HCT116 (cell line): ENCODE measurements around the gene PCDHGB2. TPM values are rescaled to one million over a fixed set of nuclear protein-coding genes. Genes with fewer than 3 reads are reported as not detected.

Source experiments
- ATAC-seq: fragments of 200-7000 bp; cut with Tn5 transposase; 2 replicates; pipeline ENCODE4 v1.9.1; 2020; ENCODE audit warnings: mild to moderate bottlenecking, moderate library complexity
- BruUV-seq: library from RNA; stranded (reverse); fragments of 400-500 nt; replicated peaks from 2 replicates; lab custom pipeline; 2021; lab: Mats Ljungman, UMichigan
- CTCF ChIA-PET: fragments of 300-600 bp; sonication (Branson Sonifier 250); formaldehyde crosslinking; loops from one replicate; lab custom pipeline; 2021; ENCODE audit warnings: antibody characterized with exemption; lab: Charles Lee
- POLR2A ChIA-PET: fragments of 300-600, 350-600 bp; sonication (Branson Sonifier 250); formaldehyde crosslinking; loops from one replicate; lab custom pipeline; 2021; ENCODE audit warnings: antibody characterized with exemption; lab: Charles Lee
- RAD21 ChIA-PET, 2 experiments: fragments of 300-600 bp; sonication (Branson Sonifier 250); formaldehyde crosslinking; loops; one replicate each; lab custom pipeline; 2023; ENCODE audit warnings: low total read pairs in 2 of 2; ENCODE audit not compliant: uncharacterized antibody in 2 of 2, unreplicated experiment in 2 of 2, low non-redundant PET in 1 of 2; lab: Charles Lee
- DNase-seq: peaks from one replicate; pipeline ENCODE4 v3.0.0-alpha.2; 2010; ENCODE audit warnings: low read depth, low spot score
- H2AFZ ChIP-seq: fragments of 200-600 bp; shearing (Covaris generic), sonication (generic); 2 replicates; pipeline ENCODE4 v1.6.1; 2017; ENCODE audit warnings: low read depth, mixed run types, mixed read lengths, antibody characterized with exemption, low read length; ENCODE audit not compliant: poor library complexity, severe bottlenecking
- H3K27ac ChIP-seq: 2 replicates; pipeline ENCODE4 v1.5.1; 2012; ENCODE audit warnings: low read depth, low read length
- H3K27me3 ChIP-seq: fragments of 200-600 bp; sonication (generic); 2 replicates; pipeline ENCODE4 v1.6.1; 2016; ENCODE audit warnings: mixed run types, low read length, mixed read lengths; ENCODE audit not compliant: insufficient read depth
- H3K36me3 ChIP-seq, 2 experiments: fragments of 200-500 bp in 1 of 2; fragments of 200-600 bp in 1 of 2; sonication (Bioruptor generic) in 1 of 2; sonication (generic) in 1 of 2; 2 replicates each; pipeline versions ENCODE4 v1.5.1 to v1.6.1; 2014 to 2016; ENCODE audit warnings: low read length in 2 of 2, inconsistent platforms in 1 of 2, mixed read lengths in 1 of 2, mixed run types in 1 of 2; ENCODE audit not compliant: insufficient read depth in 2 of 2, control insufficient read depth in 1 of 2
- H3K4me1 ChIP-seq, 2 experiments: fragments of 200-600 bp in 1 of 2; sonication (generic) in 1 of 2; 2 replicates each; pipeline versions ENCODE4 v1.5.1 to v1.6.1; 2012 to 2017; ENCODE audit warnings: low read length in 2 of 2, inconsistent platforms in 1 of 2, mild to moderate bottlenecking in 1 of 2, mixed read lengths in 1 of 2, mixed run types in 1 of 2, moderate library complexity in 1 of 2; ENCODE audit not compliant: insufficient read depth in 2 of 2, control insufficient read depth in 1 of 2
- H3K4me2 ChIP-seq: fragments of 200-600 bp; sonication (generic); 2 replicates; pipeline ENCODE4 v1.6.1; 2017; ENCODE audit warnings: mixed run types, low read length, mixed read lengths
- H3K4me3 ChIP-seq, 2 experiments: fragments of 200-600 bp in 1 of 2; sonication (generic) in 1 of 2; replicated peaks in 1 of 2; 2 replicates each; pipeline ENCODE4 v1.5.1; 2011 to 2016; ENCODE audit warnings: low read length in 2 of 2, control low read depth in 1 of 2, low read depth in 1 of 2, mild to moderate bottlenecking in 1 of 2, mixed read lengths in 1 of 2, mixed run types in 1 of 2
- H3K79me2 ChIP-seq: fragments of 200-600 bp; sonication (generic); 2 replicates; pipeline ENCODE4 v1.6.1; 2017; ENCODE audit warnings: mild to moderate bottlenecking, mixed run types, low read length, moderate library complexity, mixed read lengths; ENCODE audit not compliant: insufficient read depth
- H3K9ac ChIP-seq: fragments of 200-600 bp; sonication (generic); 2 replicates; pipeline ENCODE4 v1.6.1; 2016; ENCODE audit warnings: low read length, mixed read lengths
- H3K9me2 ChIP-seq: fragments of 200-600 bp; sonication (generic), shearing (Covaris generic); 2 replicates; pipeline ENCODE4 v1.6.1; 2017; ENCODE audit warnings: mixed run types, mild to moderate bottlenecking, moderate library complexity; ENCODE audit not compliant: insufficient read depth
- H3K9me3 ChIP-seq, 2 experiments: fragments of 200-500 bp in 1 of 2; fragments of 200-600 bp in 1 of 2; sonication (Bioruptor generic) in 1 of 2; sonication (generic) in 1 of 2; 2 replicates each; pipeline ENCODE4 v1.6.1; 2014 to 2017; ENCODE audit warnings: low read length in 2 of 2, mixed read lengths in 2 of 2, inconsistent platforms in 1 of 2, low read depth in 1 of 2, mild to moderate bottlenecking in 1 of 2, mixed run types in 1 of 2, moderate library complexity in 1 of 2; ENCODE audit not compliant: control insufficient read depth in 1 of 2, insufficient read depth in 1 of 2
- H4K20me1 ChIP-seq: fragments of 200-600 bp; sonication (generic), shearing (Covaris generic); 2 replicates; pipeline ENCODE4 v1.6.1; 2017; ENCODE audit warnings: mixed run types, mild to moderate bottlenecking, moderate library complexity; ENCODE audit not compliant: insufficient read depth
- CBX3 ChIP-seq: IDR thresholded peaks from 2 replicates; pipeline ENCODE4 v1.6.1; 2012; ENCODE audit warnings: low read depth
- CEBPB ChIP-seq: IDR thresholded peaks from 2 replicates; pipeline ENCODE4 v1.6.1; 2012; ENCODE audit warnings: low read depth
- EGR1 ChIP-seq: IDR thresholded peaks from 2 replicates; pipeline ENCODE4 v1.6.1; 2012; ENCODE audit warnings: low read depth
- ELF1 ChIP-seq: IDR thresholded peaks from 2 replicates; pipeline ENCODE4 v1.6.1; 2012; ENCODE audit warnings: low read depth, borderline replicate concordance
- EZH2 ChIP-seq: fragments of 200-600 bp; sonication (generic); IDR thresholded peaks from 2 replicates; pipeline ENCODE4 v1.6.1; 2017; ENCODE audit warnings: antibody characterized with exemption, mixed run types
- EZH2phosphoT487 ChIP-seq: fragments of 200-600 bp; IDR thresholded peaks from 2 replicates; pipeline ENCODE4 v1.6.1; 2018; ENCODE audit warnings: antibody characterized with exemption, borderline replicate concordance
- FOSL1 ChIP-seq: IDR thresholded peaks from 2 replicates; pipeline ENCODE4 v1.6.1; 2012; ENCODE audit warnings: low read depth
- JUND ChIP-seq: IDR thresholded peaks from 2 replicates; pipeline ENCODE4 v1.6.1; 2012
- POLR2A ChIP-seq: IDR thresholded peaks from 2 replicates; pipeline ENCODE4 v1.7.0; 2011; ENCODE audit warnings: borderline replicate concordance; ENCODE audit not compliant: insufficient read depth, insufficient read length; ENCODE audit errors: extremely low read depth
- POLR2AphosphoS5 ChIP-seq: IDR thresholded peaks from 2 replicates; pipeline ENCODE4 v1.6.1; 2011; ENCODE audit warnings: mild to moderate bottlenecking, low read depth, low read length, moderate library complexity
- RAD21 ChIP-seq: IDR thresholded peaks from 2 replicates; pipeline ENCODE4 v1.6.1; 2012; ENCODE audit warnings: low read depth, mild to moderate bottlenecking
- SRF ChIP-seq: IDR thresholded peaks from 2 replicates; pipeline ENCODE4 v1.6.1; 2012; ENCODE audit warnings: low read depth
- TCF7L2 ChIP-seq: IDR thresholded peaks from 2 replicates; pipeline ENCODE4 v1.7.0; 2011; ENCODE audit warnings: borderline replicate concordance, inconsistent platforms; ENCODE audit not compliant: insufficient read depth, insufficient read length; ENCODE audit errors: extremely low read depth
- YY1 ChIP-seq: IDR thresholded peaks from 2 replicates; pipeline ENCODE4 v1.6.1; 2011; ENCODE audit warnings: low read length, low read depth, moderate library complexity, mild to moderate bottlenecking; ENCODE audit not compliant: insufficient replicate concordance; ENCODE audit errors: extremely low read depth
- ZFX ChIP-seq: fragments of 450-650 bp; IDR thresholded peaks from 2 replicates; pipeline ENCODE4 v1.6.1; 2017
- ZNF274 ChIP-seq: fragments of 200-500 bp; sonication (Bioruptor generic); IDR thresholded peaks from 2 replicates; pipeline ENCODE4 v1.6.1; 2014; ENCODE audit warnings: mild to moderate bottlenecking, low read depth, low read length, inconsistent platforms
- intact Hi-C: fragments of 100-400 bp; cut with micrococcal nuclease; formaldehyde crosslinking; loops from 2 replicates; pipeline ENCODE4 v1.10.0; 2022
- total RNA-seq: library from RNA; stranded (reverse); gene quantifications from one replicate; pipeline ENCODE4 v1.2.1, GENCODE V29; 2021; ENCODE audit not compliant: unreplicated experiment
- TF ChIP-seq, protein P1 (sequence below): IDR thresholded peaks from 2 replicates; pipeline ENCODE4 v1.6.1; 2012
- TF ChIP-seq, protein P2 (sequence below): IDR thresholded peaks from 2 replicates; pipeline ENCODE4 v1.6.1; 2012; ENCODE audit warnings: low read depth
- TF ChIP-seq, protein P3 (sequence below), 3 experiments: fragments of 200-600 bp in 1 of 3; sonication (generic) in 1 of 3; IDR thresholded peaks in 2 of 3; conservative IDR thresholded peaks in 1 of 3; 2 replicates each; pipeline ENCODE4 v1.5.1; 2012 to 2017; ENCODE audit warnings: low read depth in 2 of 3, low read length in 2 of 3, antibody characterized with exemption in 1 of 3, borderline replicate concordance in 1 of 3, control low read depth in 1 of 3, mild to moderate bottlenecking in 1 of 3, mixed read lengths in 1 of 3, mixed run types in 1 of 3, moderate library complexity in 1 of 3; ENCODE audit not compliant: insufficient read depth in 1 of 3
- TF ChIP-seq, protein P4 (sequence below): IDR thresholded peaks from 2 replicates; pipeline ENCODE4 v1.6.1; 2011; ENCODE audit warnings: mild to moderate bottlenecking, low read length, moderate library complexity; ENCODE audit not compliant: insufficient replicate concordance; ENCODE audit errors: extremely low read depth

PCDHGB2 gene
- total RNA-seq, 1 experiment from 2014 or later, result 0.34 TPM

DNA sequence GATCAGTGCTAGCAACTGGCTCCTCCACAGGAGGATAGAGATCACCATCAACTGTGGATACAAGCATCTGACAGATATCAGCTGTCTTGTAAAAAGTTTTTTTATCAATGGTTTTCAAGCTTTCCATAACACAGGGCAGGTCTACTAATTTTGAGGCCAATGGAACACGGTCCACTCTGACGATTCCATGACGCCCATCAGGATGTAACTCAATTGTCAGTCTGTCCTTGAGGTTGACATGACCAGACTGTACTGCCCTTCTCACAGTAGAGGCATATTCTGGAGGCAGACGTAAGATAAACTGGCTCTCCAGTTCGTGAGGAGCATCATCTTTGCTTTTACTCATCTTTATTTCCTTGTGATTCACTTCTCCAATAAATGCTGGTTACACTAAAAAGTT lies 40.1 kb upstream of the PCDHGB2 start:
- Histone ChIP-seq H3K4me2 (peak overlapping the region; percentile 79), H3K27ac (peak overlapping the region; percentile 89; the same call in 1 of the 2 replicates), H3K9me3 (peaks cover 19 to 26% of the 10 kb centered on the region in 2 experiments), H3K4me3 (peak overlapping the region; percentile 70 to 74), H3K9me2 (no peaks in the 10 kb centered on the region), H3K9ac (0 out of 2 replicates have a peak overlapping the region, but pooled peaks have one; percentile 78), H2AFZ (no peak overlapping the region), H3K4me1 (peaks cover 4 to 13% of the 10 kb centered on the region in 2 experiments; a peak in 3 of 4 replicates), H3K27me3 (no peaks in the 10 kb centered on the region), H4K20me1 (no peaks in the 10 kb centered on the region), H3K79me2 (peaks cover 29% of the 10 kb centered on the region), H3K36me3 (peaks cover 2 to 19% of the 10 kb centered on the region in 2 experiments; a peak in 2 of 4 replicates)
- TF ChIP-seq POLR2A, result no peak
- no peak for TF ChIP-seq RAD21
- TF ChIP-seq, protein P1, sequence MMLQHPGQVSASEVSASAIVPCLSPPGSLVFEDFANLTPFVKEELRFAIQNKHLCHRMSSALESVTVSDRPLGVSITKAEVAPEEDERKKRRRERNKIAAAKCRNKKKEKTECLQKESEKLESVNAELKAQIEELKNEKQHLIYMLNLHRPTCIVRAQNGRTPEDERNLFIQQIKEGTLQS, result no peak
- TF ChIP-seq SRF, result no peak
- TF ChIP-seq ZNF274, result no peak
- TF ChIP-seq, protein P2, sequence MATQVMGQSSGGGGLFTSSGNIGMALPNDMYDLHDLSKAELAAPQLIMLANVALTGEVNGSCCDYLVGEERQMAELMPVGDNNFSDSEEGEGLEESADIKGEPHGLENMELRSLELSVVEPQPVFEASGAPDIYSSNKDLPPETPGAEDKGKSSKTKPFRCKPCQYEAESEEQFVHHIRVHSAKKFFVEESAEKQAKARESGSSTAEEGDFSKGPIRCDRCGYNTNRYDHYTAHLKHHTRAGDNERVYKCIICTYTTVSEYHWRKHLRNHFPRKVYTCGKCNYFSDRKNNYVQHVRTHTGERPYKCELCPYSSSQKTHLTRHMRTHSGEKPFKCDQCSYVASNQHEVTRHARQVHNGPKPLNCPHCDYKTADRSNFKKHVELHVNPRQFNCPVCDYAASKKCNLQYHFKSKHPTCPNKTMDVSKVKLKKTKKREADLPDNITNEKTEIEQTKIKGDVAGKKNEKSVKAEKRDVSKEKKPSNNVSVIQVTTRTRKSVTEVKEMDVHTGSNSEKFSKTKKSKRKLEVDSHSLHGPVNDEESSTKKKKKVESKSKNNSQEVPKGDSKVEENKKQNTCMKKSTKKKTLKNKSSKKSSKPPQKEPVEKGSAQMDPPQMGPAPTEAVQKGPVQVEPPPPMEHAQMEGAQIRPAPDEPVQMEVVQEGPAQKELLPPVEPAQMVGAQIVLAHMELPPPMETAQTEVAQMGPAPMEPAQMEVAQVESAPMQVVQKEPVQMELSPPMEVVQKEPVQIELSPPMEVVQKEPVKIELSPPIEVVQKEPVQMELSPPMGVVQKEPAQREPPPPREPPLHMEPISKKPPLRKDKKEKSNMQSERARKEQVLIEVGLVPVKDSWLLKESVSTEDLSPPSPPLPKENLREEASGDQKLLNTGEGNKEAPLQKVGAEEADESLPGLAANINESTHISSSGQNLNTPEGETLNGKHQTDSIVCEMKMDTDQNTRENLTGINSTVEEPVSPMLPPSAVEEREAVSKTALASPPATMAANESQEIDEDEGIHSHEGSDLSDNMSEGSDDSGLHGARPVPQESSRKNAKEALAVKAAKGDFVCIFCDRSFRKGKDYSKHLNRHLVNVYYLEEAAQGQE, result no peak
- TF ChIP-seq, protein P3, sequence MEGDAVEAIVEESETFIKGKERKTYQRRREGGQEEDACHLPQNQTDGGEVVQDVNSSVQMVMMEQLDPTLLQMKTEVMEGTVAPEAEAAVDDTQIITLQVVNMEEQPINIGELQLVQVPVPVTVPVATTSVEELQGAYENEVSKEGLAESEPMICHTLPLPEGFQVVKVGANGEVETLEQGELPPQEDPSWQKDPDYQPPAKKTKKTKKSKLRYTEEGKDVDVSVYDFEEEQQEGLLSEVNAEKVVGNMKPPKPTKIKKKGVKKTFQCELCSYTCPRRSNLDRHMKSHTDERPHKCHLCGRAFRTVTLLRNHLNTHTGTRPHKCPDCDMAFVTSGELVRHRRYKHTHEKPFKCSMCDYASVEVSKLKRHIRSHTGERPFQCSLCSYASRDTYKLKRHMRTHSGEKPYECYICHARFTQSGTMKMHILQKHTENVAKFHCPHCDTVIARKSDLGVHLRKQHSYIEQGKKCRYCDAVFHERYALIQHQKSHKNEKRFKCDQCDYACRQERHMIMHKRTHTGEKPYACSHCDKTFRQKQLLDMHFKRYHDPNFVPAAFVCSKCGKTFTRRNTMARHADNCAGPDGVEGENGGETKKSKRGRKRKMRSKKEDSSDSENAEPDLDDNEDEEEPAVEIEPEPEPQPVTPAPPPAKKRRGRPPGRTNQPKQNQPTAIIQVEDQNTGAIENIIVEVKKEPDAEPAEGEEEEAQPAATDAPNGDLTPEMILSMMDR (IDR thresholded peaks at IDR 0.05 in 2 of 3, conservative IDR thresholded peaks at IDR 0.05 in 1 of 3; ENCODE audit: borderline replicate concordance in 1 of 3, insufficient read depth in 1 of 3, low read depth in 2 of 3, low read length in 2 of 3), result no peak
- no peak for TF ChIP-seq EGR1
- TF ChIP-seq ELF1, result no peak
- no peak for TF ChIP-seq EZH2
- TF ChIP-seq CEBPB, result no peak
- no peak for TF ChIP-seq POLR2AphosphoS5
- no peak for TF ChIP-seq JUND
- TF ChIP-seq CBX3, result no peak
- TF ChIP-seq TCF7L2, result no peak
- TF ChIP-seq YY1, result no peak
- TF ChIP-seq EZH2phosphoT487, result no peak
- TF ChIP-seq ZFX, result no peak
- TF ChIP-seq, protein P4, sequence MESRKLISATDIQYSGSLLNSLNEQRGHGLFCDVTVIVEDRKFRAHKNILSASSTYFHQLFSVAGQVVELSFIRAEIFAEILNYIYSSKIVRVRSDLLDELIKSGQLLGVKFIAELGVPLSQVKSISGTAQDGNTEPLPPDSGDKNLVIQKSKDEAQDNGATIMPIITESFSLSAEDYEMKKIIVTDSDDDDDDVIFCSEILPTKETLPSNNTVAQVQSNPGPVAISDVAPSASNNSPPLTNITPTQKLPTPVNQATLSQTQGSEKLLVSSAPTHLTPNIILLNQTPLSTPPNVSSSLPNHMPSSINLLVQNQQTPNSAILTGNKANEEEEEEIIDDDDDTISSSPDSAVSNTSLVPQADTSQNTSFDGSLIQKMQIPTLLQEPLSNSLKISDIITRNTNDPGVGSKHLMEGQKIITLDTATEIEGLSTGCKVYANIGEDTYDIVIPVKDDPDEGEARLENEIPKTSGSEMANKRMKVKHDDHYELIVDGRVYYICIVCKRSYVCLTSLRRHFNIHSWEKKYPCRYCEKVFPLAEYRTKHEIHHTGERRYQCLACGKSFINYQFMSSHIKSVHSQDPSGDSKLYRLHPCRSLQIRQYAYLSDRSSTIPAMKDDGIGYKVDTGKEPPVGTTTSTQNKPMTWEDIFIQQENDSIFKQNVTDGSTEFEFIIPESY, result no peak
- TF ChIP-seq FOSL1, result no peak
- no TSS peak for BruUV-seq
- ATAC-seq (no peak), DNase-seq (no peak)
- ChIA-PET POLR2A (interaction anchor here (1.0 to 1.7 kb wide), 4 partner anchors 93 to 244 kb away, joined by 3 to 11 read pairs (median 4); partner anchors contain the start of gene PCDHGA10), RAD21 (interaction anchor here (1.3 kb wide), 2 partner anchors 244 kb away, joined by 3 to 5 read pairs; no protein-coding TSS in a partner anchor), CTCF (interaction anchor here (0.9 to 2.1 kb wide), 16 partner anchors 9 to 272 kb away, joined by 3 to 19 read pairs (median 4); partner anchors contain the start of genes PCDHB10, PCDHB14, PCDHGA10 and PCDHGB1)
- intact Hi-C loops, result loop anchor here (1.0 to 2.0 kb wide), 2 partner anchors 205 to 245 kb away; no protein-coding TSS in a partner anchor
